Activated naive CD8-positive, alpha-beta T cell treated with anti-CD3 and anti-CD28 coated beads, Interleukin-2, amount 10 ng/mL, durations not matched to agents 7 days and 5 days (primary cell): ENCODE data around the gene CFHR3. TPM values are rescaled to one million over a fixed set of nuclear protein-coding genes. Genes with fewer than 3 reads are reported as not detected.
"Not testable (repeated sequence)": the region's sequence is repeated elsewhere in the genome, so short reads cannot be mapped to it uniquely, and the experiment has no call there.

ENCODE experiments used
- ATAC-seq: fragments of 150-1000 bp; cut with Tn5 transposase; one replicate; pipeline ENCODE4 v1.10.0; 2021; ENCODE audit warnings: low read depth, moderate library complexity
- POLR2A ChIA-PET: fragments of 350-600 bp; sonication (Branson Sonifier 250); formaldehyde crosslinking; loops from one replicate; lab custom pipeline; 2021; ENCODE audit warnings: antibody characterized with exemption; lab: Charles Lee
- DNase-seq: peaks from one replicate; pipeline ENCODE4 v3.0.0; 2021
- H3K27ac Mint-ChIP-seq: one replicate; pipeline ENCODE4 v1.8.0; 2022; ENCODE audit warnings: mild to moderate bottlenecking, mixed read lengths
- H3K27me3 Mint-ChIP-seq: one replicate; pipeline ENCODE4 v1.8.0; 2022; ENCODE audit warnings: mild to moderate bottlenecking, moderate library complexity, mixed read lengths
- H3K36me3 Mint-ChIP-seq: one replicate; pipeline ENCODE4 v1.8.0; 2021; ENCODE audit warnings: mild to moderate bottlenecking, mixed read lengths
- H3K4me1 Mint-ChIP-seq: one replicate; pipeline ENCODE4 v1.8.0; 2021; ENCODE audit warnings: mixed read lengths
- H3K4me3 Mint-ChIP-seq: one replicate; pipeline ENCODE4 v1.8.0; 2022; ENCODE audit warnings: mild to moderate bottlenecking, moderate library complexity, mixed read lengths
- H3K9me3 Mint-ChIP-seq: one replicate; pipeline ENCODE4 v1.8.0; 2021; ENCODE audit warnings: mixed read lengths
- total RNA-seq, 2 experiments: library from RNA; stranded (reverse); gene quantifications; one replicate each; pipeline ENCODE4 v1.2.3, GENCODE V29; 2021

CFHR3 gene
- total RNA-seq, 2 experiments from 2014 or later, result not detected

DNA sequence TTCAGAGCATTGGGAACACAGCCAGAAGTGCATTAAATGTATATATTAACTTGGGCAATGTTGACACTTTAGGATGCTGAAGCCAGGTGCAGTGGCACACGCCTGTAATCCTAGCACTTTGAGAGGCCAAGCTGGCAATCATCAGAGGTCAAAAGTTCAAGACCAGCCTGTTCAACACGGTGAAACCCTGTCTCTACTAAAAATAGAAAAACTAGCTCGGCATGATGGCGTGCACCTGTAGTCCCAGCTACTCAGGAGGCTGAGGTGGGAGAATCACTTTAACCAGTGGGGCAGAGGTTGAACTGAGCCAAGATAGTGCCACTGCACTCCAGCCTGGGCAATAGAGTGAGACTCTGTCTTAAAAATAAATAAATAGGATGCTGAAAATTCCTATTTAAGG, 19.5 kb downstream of the CFHR3 start:
- H3K27ac Mint-ChIP-seq, H3K9me3 Mint-ChIP-seq, POLR2A ChIA-PET, H3K4me1 Mint-ChIP-seq, H3K4me3 Mint-ChIP-seq, DNase-seq, H3K27me3 Mint-ChIP-seq, ATAC-seq, H3K36me3 Mint-ChIP-seq: not testable (repeated sequence)

- no peaks in the 10 kb centered on the region for H3K4me1 Mint-ChIP-seq
- H3K9me3 Mint-ChIP-seq, result peaks cover 2% of the 10 kb centered on the region
- POLR2A ChIA-PET, result no interaction called here
- DNase-seq (no peak), ATAC-seq (no peak)
- no peaks in the 10 kb centered on the region for H3K36me3 Mint-ChIP-seq
- H3K27ac Mint-ChIP-seq, result no peak overlapping the region
- no peaks in the 10 kb centered on the region for H3K27me3 Mint-ChIP-seq
- no peak overlapping the region for H3K4me3 Mint-ChIP-seq
These were observed 23.3 kb downstream of the CFHR3 start for GRCh38 chr1:196797891-196798290.

- POLR2A ChIA-PET, H3K36me3 Mint-ChIP-seq, H3K4me1 Mint-ChIP-seq, H3K27me3 Mint-ChIP-seq, H3K27ac Mint-ChIP-seq, H3K4me3 Mint-ChIP-seq, DNase-seq, H3K9me3 Mint-ChIP-seq, ATAC-seq: not testable (repeated sequence)
These were observed 27.3 kb downstream of the CFHR3 start for GRCh38 chr1:196801920-196802319.

GRCh38 chr1:196808529-196809235, 34.0 kb downstream of the CFHR3 start:
- Mint-ChIP-seq H3K27me3 (no peaks in the 10 kb centered on the region), H3K9me3 (no peaks in the 10 kb centered on the region), H3K4me3 (no peak overlapping the region), H3K36me3 (no peaks in the 10 kb centered on the region), H3K4me1 (no peaks in the 10 kb centered on the region), H3K27ac (no peak overlapping the region)
- DNase-seq, result no peak
- POLR2A ChIA-PET, result no interaction called here
- ATAC-seq, result no peak

DNA sequence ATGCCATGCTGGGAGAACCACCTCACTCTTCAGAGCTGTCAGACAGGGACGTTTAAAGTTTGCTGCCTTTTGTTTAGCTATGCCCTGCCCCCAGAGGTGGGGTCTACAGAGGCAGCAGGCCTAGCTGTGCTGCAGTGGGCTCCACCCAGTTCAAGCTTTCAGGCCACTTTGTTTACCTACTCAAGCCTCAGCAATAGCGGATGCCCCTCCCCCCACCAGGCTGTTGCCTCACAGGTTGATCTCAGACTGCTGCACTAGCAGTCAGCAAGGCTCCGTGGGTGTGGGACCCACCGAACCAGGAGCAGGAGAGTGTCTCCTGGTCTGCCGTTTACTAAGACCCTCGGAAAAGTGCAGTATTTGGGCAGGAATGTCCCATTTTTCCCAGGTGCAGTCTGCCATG, 42.8 kb downstream of the CFHR3 start:
- H3K4me3 Mint-ChIP-seq, H3K36me3 Mint-ChIP-seq, H3K9me3 Mint-ChIP-seq, H3K27ac Mint-ChIP-seq, ATAC-seq, DNase-seq, POLR2A ChIA-PET, H3K4me1 Mint-ChIP-seq, H3K27me3 Mint-ChIP-seq: not testable (repeated sequence)

- H3K27ac Mint-ChIP-seq, H3K4me1 Mint-ChIP-seq, ATAC-seq, H3K36me3 Mint-ChIP-seq, H3K4me3 Mint-ChIP-seq, H3K9me3 Mint-ChIP-seq, H3K27me3 Mint-ChIP-seq, POLR2A ChIA-PET, DNase-seq: not testable (repeated sequence)
These were observed 44.9 kb downstream of the CFHR3 start, which contains the start of gene CFHR1 for GRCh38 chr1:196819531-196819930. CFHR1 (plus strand) TSS chr1:196819731; CDS start chr1:196819845, 114 bp downstream.

DNA sequence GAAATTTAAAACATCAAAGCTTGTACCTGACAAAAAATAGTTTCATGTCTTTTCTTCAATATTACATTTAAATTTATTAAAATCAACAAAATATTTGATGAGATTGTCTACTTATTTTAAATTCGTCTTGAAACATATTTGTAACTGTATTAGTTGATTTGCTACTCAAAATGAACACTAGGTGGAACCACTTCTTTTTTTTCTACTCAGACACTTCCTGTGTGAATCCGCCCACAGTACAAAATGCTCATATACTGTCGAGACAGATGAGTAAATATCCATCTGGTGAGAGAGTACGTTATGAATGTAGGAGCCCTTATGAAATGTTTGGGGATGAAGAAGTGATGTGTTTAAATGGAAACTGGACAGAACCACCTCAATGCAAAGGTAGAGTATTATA, 53.2 kb downstream of the CFHR3 start:
- H3K27ac Mint-ChIP-seq, H3K27me3 Mint-ChIP-seq, H3K36me3 Mint-ChIP-seq, H3K9me3 Mint-ChIP-seq, POLR2A ChIA-PET, H3K4me1 Mint-ChIP-seq, H3K4me3 Mint-ChIP-seq, DNase-seq: not testable (repeated sequence)
- ATAC-seq, result peak; percentile 71

Other genes with a start within 250 kb of the CFHR3 start
- gene KCNT2, start 166.4 kb upstream of the CFHR3 start, total RNA-seq, result not detected
- gene CFH, start 122.8 kb upstream of the CFHR3 start, total RNA-seq, result 1 to 10 TPM; 2.9 to 3.9 TPM
- not detected for gene CFHR1, start 44.9 kb downstream of the CFHR3 start, total RNA-seq
- not detected for gene CFHR4, start 113.2 kb downstream of the CFHR3 start, total RNA-seq
- not detected for gene CFHR2, start 168.9 kb downstream of the CFHR3 start, total RNA-seq
- not detected for gene CFHR5, start 202.7 kb downstream of the CFHR3 start, total RNA-seq